Epithelial cell of esophagus (primary cell): ENCODE data around the gene SMIM23.

Experiments
- DNase-seq: peaks from one replicate; pipeline ENCODE4 v3.0.0; 2010; ENCODE audit warnings: low read depth
- H3K4me3 ChIP-seq: 2 replicates; pipeline ENCODE4 v1.5.1; 2011; ENCODE audit warnings: mild to moderate bottlenecking, low read length, control low read depth
- CTCF ChIP-seq: IDR thresholded peaks from 2 replicates; pipeline ENCODE4 v1.5.1; 2011; ENCODE audit warnings: low read depth, mild to moderate bottlenecking, low read length, control low read depth, inconsistent platforms; ENCODE audit not compliant: insufficient read depth; ENCODE audit errors: missing control alignments

The SMIM23 gene

DNA sequence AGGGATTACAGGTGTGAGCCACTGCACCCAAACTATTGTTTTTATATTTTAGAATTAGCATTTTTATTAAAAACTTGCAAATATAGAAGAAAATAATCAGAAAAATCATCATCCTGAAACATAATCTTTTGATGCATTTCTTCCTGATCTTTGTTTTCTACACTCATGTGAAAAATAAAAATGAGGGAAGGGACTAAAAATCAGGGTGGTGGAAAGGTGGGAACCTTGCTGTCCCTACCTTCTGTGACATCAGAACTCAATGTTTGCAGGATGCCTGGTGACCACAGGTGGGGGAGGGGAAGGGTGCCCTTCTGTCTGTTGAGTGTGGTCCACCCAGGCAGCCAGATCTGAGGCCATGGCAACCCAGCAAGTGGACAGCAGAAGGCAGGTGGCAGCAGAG, at the start of gene SMIM23:
TSS of gene SMIM23 (plus strand) at position 301 of the 400 bp plus-strand sequence. CDS start at position 356, 55 bp downstream.
- H3K4me3 ChIP-seq: no peak within 1 kb of the TSS
- no peak for DNase-seq
- TF ChIP-seq CTCF: no peak

- no peak for TF ChIP-seq CTCF
- DNase-seq: no peak
- H3K4me3 ChIP-seq: no peak overlapping the region
Observed at GRCh38 chr5:171736976-171737891, 48.4 kb upstream of the SMIM23 start.

DNA sequence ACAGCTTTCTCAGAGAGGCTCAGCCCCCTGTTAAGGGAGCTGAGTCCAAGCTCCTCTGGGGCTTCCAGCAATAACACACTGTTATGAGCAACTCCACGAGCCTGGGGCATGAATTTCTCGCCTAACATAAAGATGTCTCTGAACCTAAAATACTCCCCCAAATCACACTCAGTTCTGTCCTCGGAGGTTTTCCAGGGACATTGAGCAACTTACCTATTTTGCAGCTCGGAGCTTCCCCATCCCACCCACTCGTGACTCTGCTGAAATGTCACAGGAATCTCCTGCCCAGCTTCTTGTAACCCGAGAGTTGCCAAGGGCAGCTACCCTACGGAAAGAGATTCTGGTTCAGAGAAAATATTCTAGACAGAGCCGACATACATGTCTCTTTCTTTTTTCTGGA, 47.1 kb upstream of the SMIM23 start:
- no peak for DNase-seq
- TF ChIP-seq CTCF: no peak

GRCh38 chr5:171739271-171739670, 46.3 kb upstream of the SMIM23 start:
- no peak for TF ChIP-seq CTCF
- no peak for DNase-seq
- H3K4me3 ChIP-seq: no peak overlapping the region

More for the DNA sequence above, 47.1 kb upstream of the SMIM23 start:
- no peak overlapping the region for H3K4me3 ChIP-seq

GRCh38 chr5:171743436-171744076, 42.1 kb upstream of the SMIM23 start:
- DNase-seq: no peak
- no peak overlapping the region for H3K4me3 ChIP-seq
- TF ChIP-seq CTCF: no peak

- no peak for TF ChIP-seq CTCF
- no peak overlapping the region for H3K4me3 ChIP-seq
- DNase-seq: no peak
Observed at GRCh38 chr5:171744264-171744663, 41.4 kb upstream of the SMIM23 start.
